ENCODE measurements around the gene ABHD16A. TPM values are rescaled to one million over a fixed set of nuclear protein-coding genes. Genes with fewer than 3 reads are reported as not detected.
A peak's percentile ranks its signal among the peaks of the same experiment; 100 is the strongest.

Gene ABHD16A
- total and polyA plus RNA-seq, 2 of the 13 experiments (the other 11 are each of a cell fraction or from before 2014, with no cell fraction given), result 43.5 to 45.4 TPM

- no peak for TF ChIP-seq ZNF318 (CRISPR knock-in tag; IDR thresholded peaks at IDR 0.05)
- TF ChIP-seq ARID3A (IDR thresholded peaks at IDR 0.05; ENCODE audit: low read depth, low read length), result no peak; the same call in 1 of the 2 replicates
- TF ChIP-seq, protein P1, sequence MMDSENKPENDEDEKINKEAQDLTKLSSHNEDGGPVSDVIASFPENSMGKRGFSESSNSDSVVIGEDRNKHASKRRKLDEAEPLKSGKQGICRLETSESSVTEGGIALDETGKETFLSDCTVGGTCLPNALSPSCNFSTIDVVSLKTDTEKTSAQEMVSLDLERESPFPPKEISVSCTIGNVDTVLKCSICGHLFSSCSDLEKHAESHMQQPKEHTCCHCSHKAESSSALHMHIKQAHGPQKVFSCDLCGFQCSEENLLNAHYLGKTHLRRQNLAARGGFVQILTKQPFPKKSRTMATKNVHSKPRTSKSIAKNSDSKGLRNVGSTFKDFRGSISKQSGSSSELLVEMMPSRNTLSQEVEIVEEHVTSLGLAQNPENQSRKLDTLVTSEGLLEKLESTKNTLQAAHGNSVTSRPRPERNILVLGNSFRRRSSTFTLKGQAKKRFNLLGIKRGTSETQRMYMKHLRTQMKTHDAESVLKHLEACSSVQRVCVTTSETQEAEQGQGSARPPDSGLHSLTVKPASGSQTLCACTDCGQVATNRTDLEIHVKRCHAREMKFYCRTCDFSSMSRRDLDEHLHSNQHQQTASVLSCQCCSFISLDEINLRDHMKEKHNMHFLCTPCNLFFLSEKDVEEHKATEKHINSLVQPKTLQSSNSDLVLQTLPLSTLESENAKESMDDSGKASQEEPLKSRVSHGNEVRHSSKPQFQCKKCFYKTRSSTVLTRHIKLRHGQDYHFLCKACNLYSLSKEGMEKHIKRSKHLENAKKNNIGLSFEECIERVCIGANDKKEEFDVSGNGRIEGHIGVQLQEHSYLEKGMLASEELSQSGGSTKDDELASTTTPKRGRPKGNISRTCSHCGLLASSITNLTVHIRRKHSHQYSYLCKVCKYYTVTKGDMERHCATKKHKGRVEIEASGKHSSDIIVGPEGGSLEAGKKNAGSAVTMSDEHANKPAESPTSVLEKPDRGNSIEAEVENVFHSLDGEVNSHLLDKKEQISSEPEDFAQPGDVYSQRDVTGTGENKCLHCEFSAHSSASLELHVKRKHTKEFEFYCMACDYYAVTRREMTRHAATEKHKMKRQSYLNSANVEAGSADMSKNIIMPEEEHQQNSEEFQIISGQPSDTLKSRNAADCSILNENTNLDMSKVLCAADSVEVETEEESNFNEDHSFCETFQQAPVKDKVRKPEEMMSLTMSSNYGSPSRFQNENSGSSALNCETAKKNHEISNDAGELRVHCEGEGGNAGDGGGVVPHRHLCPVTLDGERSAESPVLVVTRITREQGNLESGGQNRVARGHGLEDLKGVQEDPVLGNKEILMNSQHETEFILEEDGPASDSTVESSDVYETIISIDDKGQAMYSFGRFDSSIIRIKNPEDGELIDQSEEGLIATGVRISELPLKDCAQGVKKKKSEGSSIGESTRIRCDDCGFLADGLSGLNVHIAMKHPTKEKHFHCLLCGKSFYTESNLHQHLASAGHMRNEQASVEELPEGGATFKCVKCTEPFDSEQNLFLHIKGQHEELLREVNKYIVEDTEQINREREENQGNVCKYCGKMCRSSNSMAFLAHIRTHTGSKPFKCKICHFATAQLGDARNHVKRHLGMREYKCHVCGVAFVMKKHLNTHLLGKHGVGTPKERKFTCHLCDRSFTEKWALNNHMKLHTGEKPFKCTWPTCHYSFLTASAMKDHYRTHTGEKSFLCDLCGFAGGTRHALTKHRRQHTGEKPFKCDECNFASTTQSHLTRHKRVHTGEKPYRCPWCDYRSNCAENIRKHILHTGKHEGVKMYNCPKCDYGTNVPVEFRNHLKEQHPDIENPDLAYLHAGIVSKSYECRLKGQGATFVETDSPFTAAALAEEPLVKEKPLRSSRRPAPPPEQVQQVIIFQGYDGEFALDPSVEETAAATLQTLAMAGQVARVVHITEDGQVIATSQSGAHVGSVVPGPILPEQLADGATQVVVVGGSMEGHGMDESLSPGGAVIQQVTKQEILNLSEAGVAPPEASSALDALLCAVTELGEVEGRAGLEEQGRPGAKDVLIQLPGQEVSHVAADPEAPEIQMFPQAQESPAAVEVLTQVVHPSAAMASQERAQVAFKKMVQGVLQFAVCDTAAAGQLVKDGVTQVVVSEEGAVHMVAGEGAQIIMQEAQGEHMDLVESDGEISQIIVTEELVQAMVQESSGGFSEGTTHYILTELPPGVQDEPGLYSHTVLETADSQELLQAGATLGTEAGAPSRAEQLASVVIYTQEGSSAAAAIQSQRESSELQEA (CRISPR knock-in tag; IDR thresholded peaks at IDR 0.05; ENCODE audit: not compliant biosample characterization), result peak; percentile 8
- TF ChIP-seq ZFP82 (CRISPR knock-in tag; IDR thresholded peaks at IDR 0.05; ENCODE audit: borderline replicate concordance), result no peak
- no peak; the same call in 1 of the 2 replicates for TF ChIP-seq LRRFIP1 (CRISPR knock-in tag; conservative IDR thresholded peaks at IDR 0.05)
Observed at GRCh38 chr6:31665501-31666336, 37.4 kb downstream of the ABHD16A start, which contains the start of gene CSNK2B (continued).
